Activated T-cell treated with anti-CD3 and anti-CD28 coated beads, Interleukin-2, amount 50 U/mL, for 24 hours (primary cell): ENCODE data around the gene RFESD.
A peak's percentile ranks its signal among the peaks of the same experiment; 100 is the strongest.
"Not testable (repeated sequence)": the region's sequence is repeated elsewhere in the genome, so short reads cannot be mapped to it uniquely, and the experiment has no call there.

Experiments
- DNase-seq: peaks from one replicate; pipeline ENCODE4 v3.0.0-alpha.2; 2020
- H3K27ac Mint-ChIP-seq: 2 replicates; pipeline ENCODE4 v1.8.0; 2020; ENCODE audit warnings: mild to moderate bottlenecking, mixed read lengths
- H3K27me3 Mint-ChIP-seq: 2 replicates; pipeline ENCODE4 v1.8.0; 2020; ENCODE audit warnings: mixed read lengths
- H3K36me3 Mint-ChIP-seq: 2 replicates; pipeline ENCODE4 v1.8.0; 2020; ENCODE audit warnings: low read depth, mixed read lengths
- H3K4me1 Mint-ChIP-seq: 2 replicates; pipeline ENCODE4 v1.8.0; 2020; ENCODE audit warnings: low read depth, mixed read lengths
- H3K4me3 Mint-ChIP-seq: 2 replicates; pipeline ENCODE4 v1.8.0; 2020; ENCODE audit warnings: mild to moderate bottlenecking, moderate library complexity, mixed read lengths
- H3K9me3 Mint-ChIP-seq: 2 replicates; pipeline ENCODE4 v1.8.0; 2020; ENCODE audit warnings: mixed read lengths

Gene RFESD

DNA sequence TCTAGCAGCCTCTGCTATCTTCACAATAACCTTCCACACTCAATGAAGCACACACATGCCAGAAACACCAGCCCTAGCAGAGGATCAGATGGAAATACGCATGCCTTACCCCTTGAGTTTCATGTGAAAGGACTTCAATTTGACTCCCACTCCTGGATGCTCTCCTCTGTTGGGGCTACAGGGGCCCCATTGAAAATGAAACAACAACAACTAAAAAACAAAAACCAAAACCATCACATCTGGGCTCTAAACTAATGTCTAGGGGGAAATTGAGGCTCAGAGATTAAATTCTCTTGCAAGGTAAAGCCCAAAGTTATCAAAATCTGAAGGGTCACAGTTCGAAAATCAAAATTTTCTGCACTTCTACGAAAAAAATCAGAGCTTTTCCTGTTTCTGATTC is 7.9 kb upstream of the RFESD start:
- no peak for DNase-seq
- no peak overlapping the region for H3K4me3 Mint-ChIP-seq
- no peaks in the 10 kb centered on the region for H3K9me3 Mint-ChIP-seq
- peaks cover 4% of the 10 kb centered on the region for H3K4me1 Mint-ChIP-seq
- H3K36me3 Mint-ChIP-seq, result no peaks in the 10 kb centered on the region
- H3K27me3 Mint-ChIP-seq, result peaks cover 2% of the 10 kb centered on the region
- no peak overlapping the region for H3K27ac Mint-ChIP-seq

DNA sequence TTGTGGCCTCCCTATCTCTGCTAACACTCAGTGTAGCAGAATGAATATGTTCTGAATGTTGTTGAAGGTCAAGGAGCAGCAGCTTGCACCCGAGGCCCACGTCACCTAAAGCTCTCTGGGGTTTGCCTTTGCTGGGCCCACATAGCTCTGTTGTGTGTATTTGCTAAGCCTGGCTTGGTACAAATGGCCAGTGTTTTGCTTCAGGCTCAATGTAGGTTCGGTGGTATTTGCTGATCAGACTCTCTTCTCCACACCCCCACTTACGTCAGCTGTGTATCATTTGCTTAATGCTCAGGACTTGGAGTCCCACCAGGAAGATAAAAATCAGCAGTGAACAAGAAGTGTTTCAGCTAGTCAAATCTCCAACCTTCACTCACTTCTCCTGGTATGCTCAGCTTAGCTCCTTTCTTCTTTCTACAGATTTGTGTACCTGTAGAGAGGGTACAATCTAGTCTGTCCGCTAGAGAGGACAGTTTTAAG is 4.8 kb upstream of the RFESD start:
- no peak overlapping the region for H3K4me3 Mint-ChIP-seq
- H3K27me3 Mint-ChIP-seq, result no peaks in the 10 kb centered on the region
- no peaks in the 10 kb centered on the region for H3K36me3 Mint-ChIP-seq
- no peak overlapping the region for H3K27ac Mint-ChIP-seq
- no peaks in the 10 kb centered on the region for H3K9me3 Mint-ChIP-seq
- H3K4me1 Mint-ChIP-seq, result peaks cover 24% of the 10 kb centered on the region
- no peak for DNase-seq

DNA sequence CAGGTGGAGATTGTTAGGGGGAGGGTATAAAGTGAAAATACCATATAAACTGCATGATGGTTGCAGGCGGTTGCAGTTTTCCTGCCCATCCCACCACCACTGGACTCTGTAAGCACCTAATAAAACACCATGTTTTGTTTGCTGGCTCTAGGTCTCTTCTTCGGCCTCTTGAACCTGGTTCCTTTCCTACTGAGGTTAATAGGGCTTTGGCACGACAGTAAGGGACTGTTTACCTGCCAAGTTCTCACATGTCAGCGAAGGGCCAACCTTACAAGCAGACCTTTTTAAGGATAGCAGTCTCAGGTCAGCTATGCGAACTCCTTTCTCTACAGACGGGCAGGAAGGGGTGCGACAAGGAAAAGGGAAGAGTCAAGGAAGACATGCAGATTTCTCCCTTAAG is 3.4 kb upstream of the RFESD start:
- Mint-ChIP-seq H3K4me1 (peaks cover 36% of the 10 kb centered on the region), H3K27me3 (no peaks in the 10 kb centered on the region), H3K36me3 (no peaks in the 10 kb centered on the region), H3K9me3 (no peaks in the 10 kb centered on the region), H3K4me3 (no peak overlapping the region), H3K27ac (no peak overlapping the region)
- DNase-seq, result no peak

DNA sequence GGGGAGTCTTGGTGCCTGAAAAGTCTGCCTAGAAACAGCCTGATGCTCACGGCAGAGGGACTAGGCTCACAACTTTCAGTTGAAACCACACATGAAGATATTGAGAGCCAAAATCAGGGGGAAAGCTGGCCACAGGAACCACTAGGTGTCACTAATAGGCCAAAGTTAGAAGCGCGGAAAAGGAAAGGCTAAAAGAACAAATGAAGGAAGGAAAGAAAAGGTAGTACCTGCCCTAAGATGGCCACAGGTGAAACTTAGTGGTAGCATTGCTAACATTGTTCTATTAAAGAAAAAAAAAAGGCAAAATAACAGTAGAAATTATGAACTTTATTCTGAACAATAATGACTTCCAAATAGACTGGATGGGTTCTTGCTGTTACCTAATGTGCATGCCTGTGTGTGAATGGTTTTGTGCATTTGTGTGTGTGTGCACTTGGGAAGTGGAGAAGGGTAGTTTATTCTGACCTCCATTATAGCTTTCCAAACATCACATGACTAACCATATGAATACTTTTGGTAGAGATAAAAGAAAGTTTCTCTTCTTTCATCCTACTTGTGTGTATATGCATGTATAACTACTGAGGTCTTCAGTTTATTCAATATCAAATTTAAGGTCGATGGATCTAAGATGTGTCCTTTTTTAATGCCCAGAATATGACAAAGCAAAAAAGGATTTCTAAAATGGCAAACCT is 2.1 kb upstream of the RFESD start:
- peak; percentile 52 for DNase-seq
- H3K27ac Mint-ChIP-seq, result peak overlapping the region; percentile 70
- H3K4me1 Mint-ChIP-seq, result peaks cover 44% of the 10 kb centered on the region
- H3K36me3 Mint-ChIP-seq, result no peaks in the 10 kb centered on the region
- no peaks in the 10 kb centered on the region for H3K9me3 Mint-ChIP-seq
- no peaks in the 10 kb centered on the region for H3K27me3 Mint-ChIP-seq
- H3K4me3 Mint-ChIP-seq, result no peak overlapping the region

DNA sequence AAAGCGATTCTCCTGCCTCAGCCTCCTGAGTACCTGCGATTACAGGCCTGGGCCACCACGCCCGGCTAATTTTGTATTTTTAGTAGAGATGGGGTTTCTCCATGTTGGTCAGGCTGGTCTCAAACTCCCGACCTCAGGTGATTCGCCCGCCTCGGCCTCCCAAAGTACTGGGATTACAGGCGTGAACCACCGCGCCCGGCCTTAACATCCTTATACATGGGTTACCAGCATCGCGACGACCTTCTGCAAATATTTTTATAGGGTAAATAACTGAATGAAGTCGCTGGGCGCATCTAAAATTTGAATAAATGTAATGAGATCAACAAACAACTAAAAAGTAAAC is 380 bp upstream of the RFESD start:
- Mint-ChIP-seq H3K27ac (peak overlapping the region; percentile 94), H3K4me1 (peaks cover 49% of the 10 kb centered on the region), H3K4me3 (peak overlapping the region; percentile 82)
- not testable (repeated sequence) for H3K9me3 Mint-ChIP-seq, H3K36me3 Mint-ChIP-seq, H3K27me3 Mint-ChIP-seq, DNase-seq

DNA sequence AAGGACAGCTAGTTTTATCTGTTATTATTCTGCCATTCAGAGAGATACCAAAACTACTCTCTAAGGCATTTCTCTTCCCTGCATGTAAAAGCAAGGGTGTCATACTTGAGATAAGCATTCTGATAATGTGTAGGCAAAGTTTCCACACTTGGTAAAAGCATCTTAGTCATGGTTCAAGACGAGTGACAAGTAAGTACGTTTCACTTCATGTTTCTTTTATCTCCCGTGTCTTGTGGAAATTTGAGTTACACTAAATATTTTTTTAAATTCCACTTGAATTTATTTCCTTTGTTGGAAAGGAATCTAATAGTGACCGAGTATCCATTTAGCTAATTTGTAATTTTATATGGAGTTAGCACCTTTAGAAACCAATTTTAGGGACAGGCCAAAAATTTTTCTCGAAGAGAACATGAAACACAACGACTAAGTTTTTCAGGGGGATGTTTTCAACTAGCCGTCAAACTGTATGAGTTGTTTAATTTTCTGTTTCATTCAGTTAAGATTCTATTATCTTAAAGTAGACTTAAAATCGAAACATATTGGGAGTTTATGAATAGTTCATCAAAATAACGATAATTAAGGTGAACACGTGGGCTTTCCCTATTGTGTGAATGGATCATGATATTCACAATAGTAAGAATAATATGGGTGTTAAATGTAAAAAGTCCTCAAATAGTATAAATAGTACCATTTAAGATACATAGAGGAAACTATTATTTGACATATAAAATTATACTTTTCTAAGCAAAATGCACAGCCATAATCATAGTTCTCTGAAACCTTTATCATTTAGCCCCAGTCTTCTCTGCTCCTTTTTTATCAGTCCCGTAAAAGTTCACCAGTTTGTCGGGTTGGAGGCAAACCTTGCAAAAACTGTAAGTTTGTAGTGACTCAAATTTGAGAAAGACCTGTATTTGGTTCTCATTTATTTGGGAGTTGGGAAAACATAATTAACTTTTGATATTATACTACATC is 1.6 kb downstream of the RFESD start:
- Mint-ChIP-seq H3K27ac (peak overlapping the region; percentile 94), H3K27me3 (no peaks in the 10 kb centered on the region), H3K4me3 (peak overlapping the region; percentile 82), H3K9me3 (no peaks in the 10 kb centered on the region), H3K36me3 (peaks cover 10% of the 10 kb centered on the region), H3K4me1 (peaks cover 49% of the 10 kb centered on the region)
- no peak for DNase-seq

DNA sequence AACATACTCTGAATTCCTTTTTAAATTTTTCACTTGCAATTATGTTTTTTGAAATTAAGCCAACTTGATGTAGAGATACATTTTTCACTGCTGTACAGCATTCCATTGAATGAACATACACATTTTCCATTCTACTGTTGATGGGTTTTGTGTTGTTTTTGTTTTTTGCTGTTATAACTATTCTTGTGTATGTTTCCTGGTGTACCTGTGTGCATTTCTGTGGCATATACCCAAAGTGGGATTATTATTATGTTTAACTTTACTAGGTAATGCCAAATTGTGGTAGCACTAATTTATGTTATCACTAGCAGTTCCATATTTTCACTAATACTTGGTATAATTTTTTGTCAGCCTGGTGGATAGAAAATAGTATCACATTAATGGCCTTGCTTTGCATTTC is 2.7 kb downstream of the RFESD start:
- Mint-ChIP-seq H3K27ac (no peak overlapping the region), H3K4me3 (no peak overlapping the region)

DNA sequence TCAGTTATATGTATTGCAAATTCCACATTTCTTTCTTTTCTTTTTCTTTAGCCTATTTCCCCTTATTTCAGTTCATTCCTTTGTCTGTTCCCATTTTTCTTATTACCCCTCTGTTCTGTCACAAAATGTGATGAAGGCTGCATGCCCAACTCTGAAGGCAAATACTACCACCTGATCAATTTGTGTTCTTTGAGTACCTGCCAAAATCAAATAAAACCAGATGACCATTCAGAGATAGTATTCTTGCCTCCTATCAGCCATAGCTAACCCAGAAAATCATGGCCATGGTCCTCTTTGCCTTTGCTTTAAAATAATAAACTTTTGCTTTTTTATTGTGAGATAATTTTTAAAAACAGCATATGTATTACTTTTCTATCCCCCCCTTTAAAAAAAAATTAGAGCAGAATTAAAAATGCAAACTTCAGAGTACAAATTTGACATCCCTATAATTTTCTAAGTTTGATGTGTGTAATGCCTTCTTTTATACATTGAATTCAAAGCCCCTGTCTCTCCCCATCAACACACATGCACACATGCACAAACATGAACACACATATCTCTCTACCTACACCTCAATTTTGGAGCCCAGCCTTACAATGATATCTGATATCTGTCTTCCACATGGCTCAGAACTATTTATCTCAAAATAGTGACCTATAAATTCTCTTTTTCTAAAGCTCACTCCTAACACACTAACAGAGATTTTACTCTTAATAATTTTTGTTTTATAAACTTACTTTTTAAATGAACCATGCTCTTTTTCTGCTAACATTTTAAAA is 3.5 kb downstream of the RFESD start:
- no peak overlapping the region for H3K4me3 Mint-ChIP-seq
- DNase-seq, result no peak
- H3K27ac Mint-ChIP-seq, result no peak overlapping the region
- H3K9me3 Mint-ChIP-seq, result no peaks in the 10 kb centered on the region
- no peaks in the 10 kb centered on the region for H3K27me3 Mint-ChIP-seq
- H3K36me3 Mint-ChIP-seq, result peaks cover 19% of the 10 kb centered on the region
- H3K4me1 Mint-ChIP-seq, result peaks cover 38% of the 10 kb centered on the region

More for the DNA sequence above, 2.7 kb downstream of the RFESD start:
- Mint-ChIP-seq H3K9me3 (no peaks in the 10 kb centered on the region), H3K27me3 (no peaks in the 10 kb centered on the region), H3K36me3 (peaks cover 18% of the 10 kb centered on the region), H3K4me1 (peaks cover 45% of the 10 kb centered on the region)
- no peak for DNase-seq

DNA sequence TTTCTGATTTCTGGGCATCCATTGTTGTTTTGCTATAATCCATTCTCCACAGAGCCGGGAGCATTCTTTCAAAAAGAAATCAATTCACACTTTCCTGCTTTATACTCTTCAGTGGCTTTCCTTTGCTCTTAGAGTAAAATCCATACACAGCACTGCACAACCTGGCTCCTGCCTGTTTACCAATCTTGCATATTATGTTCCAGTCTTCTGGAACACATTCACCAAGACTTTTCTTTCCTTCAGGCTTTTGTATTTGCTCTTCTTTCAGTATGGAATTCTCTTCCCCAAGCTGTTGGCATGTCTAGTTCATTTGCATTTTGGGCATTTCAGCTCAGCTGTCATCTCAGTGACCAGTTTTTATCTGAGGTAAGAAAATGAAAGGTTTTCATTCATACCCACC is 6.3 kb downstream of the RFESD start:
- no peak overlapping the region for H3K27ac Mint-ChIP-seq
- no peak overlapping the region for H3K4me3 Mint-ChIP-seq
- H3K36me3 Mint-ChIP-seq, result peaks cover 39% of the 10 kb centered on the region
- H3K4me1 Mint-ChIP-seq, result peaks cover 19% of the 10 kb centered on the region
- H3K27me3 Mint-ChIP-seq, result no peaks in the 10 kb centered on the region
- no peaks in the 10 kb centered on the region for H3K9me3 Mint-ChIP-seq
- no peak for DNase-seq

DNA sequence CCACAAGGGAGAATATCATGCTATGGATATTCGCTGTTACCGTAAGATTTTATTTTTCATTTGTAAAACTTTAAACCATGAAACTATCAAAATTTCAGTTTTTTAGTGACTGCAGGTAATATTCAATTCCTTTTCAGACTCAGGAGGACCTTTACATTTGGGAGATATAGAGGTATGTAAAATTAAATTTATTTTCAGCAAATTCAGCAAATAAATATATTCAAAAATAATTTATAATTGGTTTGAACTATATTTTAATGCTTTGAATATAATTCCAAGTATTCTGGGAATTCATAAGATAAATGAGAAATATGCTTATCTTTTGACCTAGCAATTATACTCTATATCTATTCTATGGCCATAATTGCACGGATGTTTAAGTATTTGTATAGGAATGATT is 7.6 kb downstream of the RFESD start:
- H3K27me3 Mint-ChIP-seq, result no peaks in the 10 kb centered on the region
- no peak overlapping the region for H3K27ac Mint-ChIP-seq
- peaks cover 8% of the 10 kb centered on the region for H3K4me1 Mint-ChIP-seq
- H3K9me3 Mint-ChIP-seq, result no peaks in the 10 kb centered on the region
- H3K36me3 Mint-ChIP-seq, result peaks cover 39% of the 10 kb centered on the region
- no peak for DNase-seq
- no peak overlapping the region for H3K4me3 Mint-ChIP-seq

DNA sequence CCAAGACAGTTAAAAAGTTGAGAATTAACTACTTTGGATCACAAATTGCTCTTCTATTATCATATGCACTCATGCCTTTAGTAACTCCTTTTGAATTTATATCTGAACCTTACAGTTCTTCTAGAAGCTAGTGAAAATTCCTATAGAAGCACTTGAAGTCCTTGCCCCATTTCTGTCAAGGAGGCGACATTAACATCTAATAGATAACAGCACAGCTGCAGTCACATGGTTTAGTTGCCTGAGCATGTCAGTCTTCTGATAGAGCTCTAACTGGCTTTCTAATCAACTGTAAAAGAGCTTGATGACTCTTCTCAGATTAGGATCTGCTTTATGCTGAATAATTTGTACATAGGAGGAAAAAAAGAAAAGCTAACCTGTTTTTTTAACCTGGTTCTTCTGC is 9.0 kb downstream of the RFESD start:
- no peaks in the 10 kb centered on the region for H3K4me1 Mint-ChIP-seq
- H3K27ac Mint-ChIP-seq, result no peak overlapping the region
- H3K36me3 Mint-ChIP-seq, result peaks cover 39% of the 10 kb centered on the region
- no peaks in the 10 kb centered on the region for H3K9me3 Mint-ChIP-seq
- no peak overlapping the region for H3K4me3 Mint-ChIP-seq
- H3K27me3 Mint-ChIP-seq, result no peaks in the 10 kb centered on the region
- no peak for DNase-seq

DNA sequence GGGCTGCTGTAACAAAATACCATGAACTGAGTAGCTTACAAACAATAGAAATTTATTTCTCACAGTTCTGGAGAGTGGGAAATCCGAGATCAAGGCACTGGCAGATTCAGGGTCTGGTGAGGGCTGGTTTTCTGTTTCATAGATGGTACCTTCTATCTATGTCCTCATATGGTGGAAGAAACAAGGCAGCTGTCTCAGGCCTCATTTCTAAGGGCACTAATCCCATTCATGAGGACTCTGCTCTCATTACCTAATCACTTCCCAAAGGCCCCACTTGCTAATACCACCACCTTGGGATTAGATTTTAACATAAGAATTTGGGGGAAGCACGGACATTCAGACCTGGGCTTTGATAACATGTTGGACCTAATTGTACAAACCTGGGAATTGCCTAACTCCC is 13.5 kb downstream of the RFESD start:
- Mint-ChIP-seq H3K27me3 (no peaks in the 10 kb centered on the region), H3K9me3 (no peaks in the 10 kb centered on the region), H3K27ac (no peak overlapping the region), H3K4me3 (no peak overlapping the region), H3K4me1 (peaks cover 3% of the 10 kb centered on the region), H3K36me3 (peaks cover 19% of the 10 kb centered on the region)
- no peak for DNase-seq

DNA sequence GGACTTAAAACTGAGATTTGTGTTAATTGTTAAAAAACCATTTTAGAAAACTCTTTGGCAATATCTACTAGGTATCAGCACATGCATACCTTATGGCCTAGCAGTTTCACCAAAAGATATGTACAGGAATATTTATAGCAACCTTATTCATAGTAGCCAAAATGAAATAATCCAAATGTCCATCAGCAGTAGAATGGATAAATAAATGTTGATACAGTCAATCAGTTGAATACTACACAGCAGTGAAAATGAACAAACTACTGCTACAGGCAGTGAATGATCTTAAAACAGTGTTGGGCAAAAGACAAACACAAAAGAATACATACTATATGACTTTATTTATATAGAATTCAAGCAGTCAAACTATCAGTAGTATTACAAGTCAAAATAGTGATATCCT is 16.4 kb downstream of the RFESD start:
- H3K36me3 Mint-ChIP-seq, result no peaks in the 10 kb centered on the region
- no peak overlapping the region for H3K27ac Mint-ChIP-seq
- no peak overlapping the region for H3K4me3 Mint-ChIP-seq
- no peaks in the 10 kb centered on the region for H3K27me3 Mint-ChIP-seq
- H3K9me3 Mint-ChIP-seq, result no peaks in the 10 kb centered on the region
- peaks cover 3% of the 10 kb centered on the region for H3K4me1 Mint-ChIP-seq
- no peak for DNase-seq

DNA sequence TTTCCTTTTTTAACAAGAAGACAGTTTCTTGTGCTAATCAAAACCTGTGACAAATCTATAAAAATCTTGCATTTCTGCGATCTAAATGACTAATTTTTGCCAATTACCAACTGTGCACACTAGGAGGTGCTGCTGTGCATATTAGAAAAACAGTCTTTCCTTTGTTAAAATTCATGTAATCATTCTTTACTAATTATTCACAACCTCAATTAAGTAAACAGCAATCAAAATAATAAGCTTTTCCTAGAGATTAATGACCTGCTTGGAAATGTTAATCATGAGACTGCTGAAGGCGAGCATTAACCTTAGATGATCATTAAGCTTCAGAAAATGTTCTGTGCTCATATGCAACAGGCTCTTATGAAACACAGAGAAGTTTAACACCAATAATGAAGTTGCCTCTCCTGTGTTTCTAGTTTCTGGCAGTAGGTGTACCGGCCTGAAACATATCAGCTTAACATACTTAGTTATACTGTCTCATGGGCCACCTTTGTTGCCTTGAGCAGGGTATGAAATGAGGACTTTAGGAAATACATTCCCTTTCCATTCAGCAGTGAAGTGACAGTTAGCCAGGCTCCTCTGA is 17.7 kb downstream of the RFESD start:
- Mint-ChIP-seq H3K4me1 (peaks cover 8% of the 10 kb centered on the region), H3K27ac (no peak overlapping the region), H3K4me3 (no peak overlapping the region), H3K9me3 (no peaks in the 10 kb centered on the region), H3K36me3 (no peaks in the 10 kb centered on the region), H3K27me3 (no peaks in the 10 kb centered on the region)
- DNase-seq, result no peak
